GM18907 (cell line): ENCODE measurements around the gene ACTMAP.

Experiments
- ATAC-seq: cut with Tn5 transposase; IDR thresholded peaks from one replicate; pipeline ENCODE4 v1.9.1; 2021; ENCODE audit warnings: mild to moderate bottlenecking, moderate library complexity; ENCODE audit not compliant: unreplicated experiment

The ACTMAP gene

DNA sequence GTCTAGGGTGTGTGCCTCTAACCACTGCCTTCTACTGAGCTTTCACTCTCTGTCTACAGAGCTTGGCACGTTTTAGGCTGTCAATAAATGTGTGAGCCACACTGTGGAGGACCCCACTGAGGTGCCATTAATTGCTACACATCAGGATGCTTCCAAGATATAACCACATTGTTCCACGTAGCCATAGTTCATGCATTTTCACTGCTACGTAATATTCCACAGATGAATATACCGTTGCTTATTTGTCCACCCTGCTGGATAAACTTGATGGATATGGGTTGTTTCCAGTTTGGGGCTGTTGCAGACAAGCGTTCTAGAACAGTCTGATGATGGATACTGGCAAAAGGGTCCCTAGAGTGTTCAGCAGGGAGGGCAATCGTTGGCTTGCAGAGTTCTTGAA lies 48.5 kb downstream of the ACTMAP start:
- ATAC-seq = no peak

DNA sequence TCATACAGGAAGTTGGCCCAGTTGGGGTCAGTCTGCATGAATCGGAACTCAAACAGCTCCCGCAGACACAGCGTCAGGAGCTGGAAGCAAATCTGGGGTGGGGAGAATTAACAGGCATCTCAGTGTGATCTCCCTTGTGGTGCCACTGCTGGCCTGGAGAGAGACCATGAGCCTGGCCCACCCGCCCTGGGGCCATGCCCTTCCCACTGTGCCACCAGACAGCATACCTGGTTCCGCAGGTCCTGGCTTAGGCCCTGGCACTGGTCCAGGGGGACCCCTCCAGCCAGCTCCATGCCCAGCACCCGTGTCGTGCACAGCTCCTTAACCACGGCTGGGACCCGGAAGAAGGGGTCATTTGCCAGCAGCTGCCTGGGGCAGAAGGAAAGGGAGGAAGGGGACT lies 50.2 kb downstream of the ACTMAP start:
- ATAC-seq = no peak

DNA sequence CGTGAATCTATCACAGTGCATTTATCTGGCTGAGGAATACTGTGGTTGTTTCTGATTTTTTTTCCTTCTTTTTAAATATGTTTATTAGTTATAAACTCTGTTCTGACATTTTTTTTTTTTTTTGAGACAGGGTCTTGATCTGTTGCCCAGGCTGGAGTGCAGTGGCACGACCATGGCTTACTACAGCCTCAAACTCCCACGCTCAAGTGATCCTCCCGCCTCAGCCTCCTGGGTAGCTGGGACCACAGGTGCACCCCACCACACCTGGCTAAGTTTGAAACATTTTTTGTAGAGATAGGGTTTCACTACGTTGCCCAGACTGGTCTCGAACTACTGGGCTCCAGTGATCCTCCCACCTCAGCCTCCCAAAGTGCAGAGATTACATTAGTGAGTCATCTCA lies 53.3 kb downstream of the ACTMAP start:
- no peak for ATAC-seq

DNA sequence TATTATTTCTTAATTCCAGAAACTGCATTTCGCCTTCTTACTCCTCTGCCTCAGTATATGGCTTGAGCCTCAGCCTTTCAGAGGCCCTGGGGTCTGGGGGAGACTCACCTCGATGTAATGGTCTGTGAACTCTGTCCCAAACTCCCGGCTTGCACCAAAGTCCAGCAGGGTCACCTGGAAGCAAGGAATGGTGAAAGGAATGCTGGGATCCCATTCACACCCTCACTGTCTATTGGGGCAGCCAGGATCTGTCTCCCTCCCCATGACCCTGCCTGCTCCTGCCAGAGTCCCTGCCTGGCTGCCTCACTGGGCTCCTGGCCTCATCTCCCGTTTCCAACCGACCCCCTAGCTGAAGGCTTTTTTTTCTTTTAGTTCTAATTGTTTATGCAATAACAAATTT lies 54.4 kb downstream of the ACTMAP start:
- ATAC-seq = no peak

DNA sequence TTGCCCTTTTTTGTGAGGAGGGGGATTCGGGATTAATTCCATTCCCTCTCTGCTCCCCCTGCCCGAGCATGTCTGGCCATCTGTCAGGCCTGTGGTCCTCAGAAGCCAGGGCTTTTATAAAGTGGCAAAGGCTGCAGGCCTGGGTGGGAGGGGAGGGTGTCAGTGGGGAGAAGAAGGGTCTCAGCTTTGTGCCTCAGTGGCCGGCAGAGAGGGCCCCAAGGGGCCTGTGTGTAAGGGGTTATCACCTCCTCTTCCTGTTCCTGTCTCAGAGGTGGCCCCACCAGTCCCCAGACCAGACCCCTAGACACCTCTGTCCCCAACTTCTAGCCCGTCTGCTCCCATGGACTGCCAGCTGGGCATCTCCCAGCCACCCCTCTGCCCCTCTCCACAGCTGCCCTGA lies 56.4 kb downstream of the ACTMAP start:
- no peak for ATAC-seq

DNA sequence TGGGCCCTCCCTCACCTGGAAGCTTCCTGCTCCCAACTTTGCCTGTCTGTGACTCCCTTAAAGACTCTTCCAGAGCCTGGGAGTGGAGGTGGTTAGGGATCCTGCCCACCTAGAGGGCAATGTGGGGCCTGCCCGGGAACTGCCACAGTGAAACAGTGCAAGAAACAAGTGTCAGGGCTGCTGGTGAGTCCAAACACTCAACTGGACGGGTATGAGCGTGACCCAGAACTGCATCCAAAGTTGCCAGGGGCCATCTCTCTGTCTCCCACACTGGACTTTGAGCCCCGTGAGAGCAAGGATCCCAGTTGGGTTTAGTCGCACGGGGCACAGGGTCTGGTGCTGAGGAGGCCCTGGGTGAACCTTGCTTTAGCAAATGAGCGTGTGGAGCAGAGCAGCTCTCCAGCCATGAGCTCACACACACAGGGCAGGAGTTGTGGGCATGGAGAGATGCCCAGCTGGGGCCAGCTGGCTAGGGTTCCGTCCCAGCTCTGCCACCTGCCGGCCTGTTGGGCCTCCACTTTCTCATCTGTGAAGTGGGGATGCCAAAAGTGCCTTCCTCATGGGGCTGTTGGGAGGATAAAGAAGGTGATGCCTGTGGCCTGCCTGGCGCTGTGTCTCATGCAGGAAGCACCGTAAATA lies 57.0 kb downstream of the ACTMAP start:
- no peak for ATAC-seq

DNA sequence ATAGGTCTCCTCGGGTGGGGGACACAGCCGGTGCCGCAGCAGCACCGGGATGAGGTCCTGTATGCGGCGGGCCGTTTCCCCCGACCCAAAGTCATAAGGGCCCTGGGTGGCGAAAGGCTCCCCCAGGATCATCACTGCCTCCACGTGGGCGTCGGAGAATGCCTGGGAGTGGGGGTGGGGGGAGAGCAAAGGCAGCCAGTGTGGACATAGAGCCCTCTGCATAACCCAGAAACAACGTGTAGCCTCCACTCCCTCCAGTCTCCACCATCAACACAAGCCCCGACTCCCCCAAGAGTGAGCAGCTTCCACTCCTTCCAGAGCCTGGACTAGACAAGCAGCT lies 58.1 kb downstream of the ACTMAP start:
- ATAC-seq = no peak

DNA sequence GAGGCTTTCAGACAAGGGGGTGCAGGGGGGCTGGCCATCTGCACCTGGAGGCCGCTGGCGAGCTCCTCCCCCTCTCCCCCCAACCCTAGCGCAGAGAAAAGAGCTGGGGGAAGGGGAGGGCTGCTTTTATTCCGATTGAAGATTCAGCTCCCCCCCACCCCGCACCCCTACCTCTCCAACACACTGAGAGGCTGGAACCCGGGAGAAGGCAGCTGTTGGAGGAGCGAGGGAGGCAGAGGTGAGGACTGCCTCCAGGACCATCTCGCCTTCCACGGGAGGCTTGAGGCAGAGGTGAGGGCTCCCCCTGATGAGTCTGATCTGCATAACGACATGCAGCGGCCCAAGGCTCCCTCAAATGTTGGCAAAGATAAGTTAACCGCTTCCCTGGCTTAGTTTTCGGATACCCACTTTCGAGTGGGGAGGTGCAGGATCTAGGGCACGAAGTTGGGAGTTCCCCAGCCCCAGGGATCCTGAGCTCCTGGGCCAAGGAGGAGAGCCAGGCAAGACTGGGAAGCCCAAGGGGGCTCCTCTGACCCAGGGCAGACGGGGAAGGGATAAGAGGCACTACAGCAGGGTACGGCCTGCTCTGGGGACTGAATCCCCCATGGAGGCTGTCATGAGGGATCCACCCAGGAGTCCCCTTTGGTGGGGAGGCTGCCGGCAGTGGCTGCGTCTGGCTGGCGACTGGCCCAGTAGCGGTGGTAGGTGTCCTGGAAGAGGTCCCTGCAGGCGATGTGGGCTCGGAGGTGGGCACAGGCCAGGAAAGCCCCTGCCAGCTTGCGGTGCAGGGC lies 58.7 kb downstream of the ACTMAP start:
- ATAC-seq = no peak
